CD8-positive, alpha-beta memory T cell (primary cell): ENCODE data around the gene STX11. TPM values are rescaled to one million over a fixed set of nuclear protein-coding genes. Genes with fewer than 3 reads are reported as not detected.

Experiments used
- CTCF ChIA-PET: fragments of 350-600 bp; sonication (Branson Sonifier 250); formaldehyde crosslinking; loops from one replicate; lab custom pipeline; 2021; ENCODE audit warnings: antibody characterized with exemption; lab: Charles Lee
- POLR2A ChIA-PET: fragments of 350-600 bp; sonication (Branson Sonifier 250); formaldehyde crosslinking; loops from one replicate; lab custom pipeline; 2021; ENCODE audit warnings: antibody characterized with exemption; lab: Charles Lee
- DNase-seq, 5 donors: peaks; one replicate each; pipeline versions ENCODE4 v3.0.0 to v3.0.0-alpha.2; 2020 to 2022; ENCODE audit warnings: mixed read lengths in 1 of 5
- H3K27ac ChIP-seq: one replicate; pipeline ENCODE4 v1.7.0; 2013; ENCODE audit warnings: low read depth, mild to moderate bottlenecking, low read length, moderate library complexity
- H3K27me3 ChIP-seq: 2 replicates; pipeline ENCODE4 v1.7.0; 2013; ENCODE audit warnings: low read length, mild to moderate bottlenecking; ENCODE audit not compliant: insufficient read depth, poor library complexity, severe bottlenecking
- H3K36me3 ChIP-seq: 2 replicates; pipeline ENCODE4 v1.7.0; 2013; ENCODE audit warnings: mild to moderate bottlenecking, low read length, moderate library complexity; ENCODE audit not compliant: insufficient read depth
- H3K4me1 ChIP-seq: 2 replicates; pipeline ENCODE4 v1.7.0; 2013; ENCODE audit warnings: mild to moderate bottlenecking, low read length, moderate library complexity; ENCODE audit not compliant: insufficient read depth
- H3K4me3 ChIP-seq: 2 replicates; pipeline ENCODE4 v1.7.0; 2013; ENCODE audit warnings: mild to moderate bottlenecking, low read length
- H3K9me3 ChIP-seq: 2 replicates; pipeline ENCODE4 v1.7.0; 2013; ENCODE audit warnings: mild to moderate bottlenecking, low read length
- H3K27ac Mint-ChIP-seq, 8 donors: one replicate each; pipeline ENCODE4 v1.8.0; 2020 to 2021; ENCODE audit warnings: mixed read lengths in 8 of 8, mild to moderate bottlenecking in 6 of 8, inconsistent platforms in 3 of 8, moderate library complexity in 3 of 8
- H3K27me3 Mint-ChIP-seq, 2 donors: one replicate each; pipeline ENCODE4 v1.8.0; 2020 to 2021; ENCODE audit warnings: mixed read lengths in 2 of 2, mild to moderate bottlenecking in 1 of 2, moderate library complexity in 1 of 2
- H3K36me3 Mint-ChIP-seq, 3 donors: one replicate each; pipeline ENCODE4 v1.8.0; 2020 to 2021; ENCODE audit warnings: mixed read lengths in 3 of 3, inconsistent platforms in 1 of 3, mild to moderate bottlenecking in 1 of 3
- H3K4me1 Mint-ChIP-seq, 3 donors: one replicate each; pipeline ENCODE4 v1.8.0; 2020 to 2021; ENCODE audit warnings: mixed read lengths in 3 of 3, inconsistent platforms in 1 of 3, mild to moderate bottlenecking in 1 of 3
- H3K4me3 Mint-ChIP-seq, 7 donors: one replicate each; pipeline ENCODE4 v1.8.0; 2020 to 2021; ENCODE audit warnings: mixed read lengths in 7 of 7, mild to moderate bottlenecking in 6 of 7, moderate library complexity in 4 of 7, inconsistent platforms in 2 of 7
- H3K9me3 Mint-ChIP-seq, 5 donors: one replicate each; pipeline ENCODE4 v1.8.0; 2020 to 2022; ENCODE audit warnings: mixed read lengths in 5 of 5, mild to moderate bottlenecking in 3 of 5, moderate library complexity in 2 of 5, inconsistent platforms in 1 of 5
- polyA plus RNA-seq: library from polyadenylated mRNA; unstranded; fragments of 300-500 nt; fragmentation: Illumina TruSeq; gene quantifications from one replicate; pipeline ENCODE4 v1.2.3, GENCODE V29; 2021
- total RNA-seq, 2 experiments: library from RNA; stranded (reverse); gene quantifications; one replicate each; pipeline ENCODE4 v1.2.3, GENCODE V29; 2021

Gene STX11
- total and polyA plus RNA-seq, 3 experiments from 2014 or later = 16.7 to 30.0 (median 29.2) TPM

GRCh38 chr6:144152334-144152900, 2.1 kb downstream of the STX11 start:
- Mint-ChIP-seq H3K4me3 (peak overlapping the region; percentile 62 to 97 (median 94)), H3K27me3 (no peaks in the 10 kb centered on the region), H3K36me3 (peaks cover 10 to 27% (median 17%) of the 10 kb centered on the region in 3 donors), H3K9me3 (no peaks in the 10 kb centered on the region), H3K4me1 (peaks cover 50 to 66% (median 65%) of the 10 kb centered on the region in 3 donors), H3K27ac (peak overlapping the region; percentile 21 to 98 (median 97))
- peaks cover 17% of the 10 kb centered on the region for H3K4me1 ChIP-seq
- no peak overlapping the region for H3K27ac ChIP-seq
- no peak overlapping the region for H3K4me3 ChIP-seq
- no peaks in the 10 kb centered on the region for H3K36me3 ChIP-seq
- H3K9me3 ChIP-seq = no peaks in the 10 kb centered on the region
- no peaks in the 10 kb centered on the region for H3K27me3 ChIP-seq
- ChIA-PET CTCF (interaction anchor here (2.0 to 2.4 kb wide), 2 partner anchors 11 to 44 kb away, joined by 4 to 9 read pairs; no protein-coding TSS in a partner anchor), POLR2A (interaction anchor here (1.4 kb wide), 1 partner anchor 64 kb away, joined by 4 read pairs; no protein-coding TSS in a partner anchor)
- DNase-seq = no peak

- Mint-ChIP-seq H3K27ac (peak overlapping the region in 7 of 8 donors; percentile 0 to 65 (median 30)), H3K27me3 (no peaks in the 10 kb centered on the region), H3K4me3 (peak overlapping the region in 2 of 7 donors; percentile 9 to 62), H3K4me1 (peaks cover 53 to 71% (median 71%) of the 10 kb centered on the region in 3 donors), H3K36me3 (peaks cover 10 to 31% (median 17%) of the 10 kb centered on the region in 3 donors), H3K9me3 (no peaks in the 10 kb centered on the region)
- Histone ChIP-seq H3K27ac (no peak overlapping the region), H3K9me3 (no peaks in the 10 kb centered on the region), H3K4me1 (peaks cover 17% of the 10 kb centered on the region), H3K36me3 (no peaks in the 10 kb centered on the region), H3K4me3 (no peak overlapping the region), H3K27me3 (no peaks in the 10 kb centered on the region)
- ChIA-PET POLR2A (interaction anchor here (0.9 kb wide), 1 partner anchor 617 kb away, joined by 3 read pairs; no protein-coding TSS in a partner anchor), CTCF (interaction anchor here (1.3 kb wide), 1 partner anchor 64 kb away, joined by 3 read pairs; no protein-coding TSS in a partner anchor)
- no peak for DNase-seq
Observed at GRCh38 chr6:144153260-144153659, 2.9 kb downstream of the STX11 start.

GRCh38 chr6:144153971-144154370, 3.7 kb downstream of the STX11 start:
- Mint-ChIP-seq H3K9me3 (no peaks in the 10 kb centered on the region), H3K4me1 (peaks cover 54 to 75% (median 71%) of the 10 kb centered on the region in 3 donors), H3K4me3 (peak overlapping the region in 1 of 7 donors; percentile 15), H3K27ac (peak overlapping the region in 3 of 8 donors; percentile 0 to 50 (median 5)), H3K36me3 (peaks cover 10 to 35% (median 17%) of the 10 kb centered on the region in 3 donors), H3K27me3 (no peaks in the 10 kb centered on the region)
- Histone ChIP-seq H3K36me3 (no peaks in the 10 kb centered on the region), H3K27me3 (no peaks in the 10 kb centered on the region), H3K9me3 (no peaks in the 10 kb centered on the region), H3K4me1 (peaks cover 17% of the 10 kb centered on the region), H3K27ac (no peak overlapping the region), H3K4me3 (no peak overlapping the region)
- ChIA-PET CTCF (interaction anchor here (1.3 kb wide), 1 partner anchor 63 kb away, joined by 3 read pairs; no protein-coding TSS in a partner anchor), POLR2A (interaction anchor here (0.9 kb wide), 1 partner anchor 618 kb away, joined by 3 read pairs; no protein-coding TSS in a partner anchor)
- no peak for DNase-seq

- Histone ChIP-seq H3K27me3 (no peaks in the 10 kb centered on the region), H3K27ac (no peak overlapping the region), H3K9me3 (no peaks in the 10 kb centered on the region), H3K4me3 (no peak overlapping the region), H3K4me1 (peaks cover 14% of the 10 kb centered on the region), H3K36me3 (no peaks in the 10 kb centered on the region)
- peaks cover 51 to 77% (median 71%) of the 10 kb centered on the region in 3 donors for H3K4me1 Mint-ChIP-seq
- DNase-seq = no peak
- H3K36me3 Mint-ChIP-seq = peaks cover 10 to 41% (median 17%) of the 10 kb centered on the region in 3 donors
- ChIA-PET CTCF (interaction anchor here (1.5 to 1.6 kb wide), 2 partner anchors 9 to 61 kb away, joined by 3 to 4 read pairs; no protein-coding TSS in a partner anchor), POLR2A (interaction anchor here (0.6 to 0.7 kb wide), 2 partner anchors 336 to 648 kb away, joined by 3 read pairs; no protein-coding TSS in a partner anchor)
- H3K9me3 Mint-ChIP-seq = no peaks in the 10 kb centered on the region
- H3K27me3 Mint-ChIP-seq = no peaks in the 10 kb centered on the region
- H3K27ac Mint-ChIP-seq = peak overlapping the region in 4 of 8 donors; percentile 21 to 77 (median 32)
- H3K4me3 Mint-ChIP-seq = peak overlapping the region in 3 of 7 donors; percentile 21 to 56 (median 47)
Observed at GRCh38 chr6:144155529-144155928, 5.2 kb downstream of the STX11 start.

- H3K36me3 Mint-ChIP-seq = peaks cover 10 to 35% (median 17%) of the 10 kb centered on the region in 3 donors
- ChIA-PET CTCF (interaction anchor here (1.5 to 1.6 kb wide), 2 partner anchors 8 to 60 kb away, joined by 3 to 4 read pairs; no protein-coding TSS in a partner anchor), POLR2A (interaction anchor here (0.7 kb wide), 1 partner anchor 335 kb away, joined by 3 read pairs; no protein-coding TSS in a partner anchor)
- Histone ChIP-seq H3K27me3 (no peaks in the 10 kb centered on the region), H3K27ac (no peak overlapping the region), H3K4me1 (peaks cover 13% of the 10 kb centered on the region), H3K9me3 (no peaks in the 10 kb centered on the region), H3K36me3 (no peaks in the 10 kb centered on the region), H3K4me3 (no peak overlapping the region)
- H3K27me3 Mint-ChIP-seq = no peaks in the 10 kb centered on the region
- peaks cover 47 to 73% (median 66%) of the 10 kb centered on the region in 3 donors for H3K4me1 Mint-ChIP-seq
- no peak for DNase-seq
- H3K9me3 Mint-ChIP-seq = no peaks in the 10 kb centered on the region
- H3K4me3 Mint-ChIP-seq = peak overlapping the region in 5 of 7 donors; percentile 13 to 44 (median 27)
- H3K27ac Mint-ChIP-seq = peak overlapping the region in 4 of 8 donors; percentile 4 to 93 (median 48)
Observed at GRCh38 chr6:144156338-144156737, 6.0 kb downstream of the STX11 start.

- Histone ChIP-seq H3K27ac (no peak overlapping the region), H3K9me3 (no peaks in the 10 kb centered on the region), H3K4me3 (no peak overlapping the region), H3K27me3 (no peaks in the 10 kb centered on the region), H3K36me3 (no peaks in the 10 kb centered on the region), H3K4me1 (peaks cover 6% of the 10 kb centered on the region)
- Mint-ChIP-seq H3K27me3 (no peaks in the 10 kb centered on the region), H3K36me3 (peaks cover 10 to 36% (median 20%) of the 10 kb centered on the region in 3 donors), H3K27ac (peak overlapping the region in 3 of 8 donors; percentile 4 to 44 (median 8)), H3K4me3 (peak overlapping the region in 1 of 7 donors; percentile 9), H3K4me1 (peaks cover 40 to 68% (median 62%) of the 10 kb centered on the region in 3 donors), H3K9me3 (no peaks in the 10 kb centered on the region)
- no peak for DNase-seq
- CTCF ChIA-PET = interaction anchor here (1.5 to 1.6 kb wide), 2 partner anchors 13 to 60 kb away, joined by 4 read pairs; no protein-coding TSS in a partner anchor
- POLR2A ChIA-PET = no interaction called here
Observed at GRCh38 chr6:144156991-144157390, 6.7 kb downstream of the STX11 start.

GRCh38 chr6:144158133-144158532, 7.8 kb downstream of the STX11 start:
- H3K27me3 ChIP-seq = no peaks in the 10 kb centered on the region
- H3K27ac ChIP-seq = no peak overlapping the region
- H3K4me1 Mint-ChIP-seq = peaks cover 32 to 63% (median 58%) of the 10 kb centered on the region in 3 donors
- H3K4me3 Mint-ChIP-seq = no peak overlapping the region
- H3K9me3 ChIP-seq = no peaks in the 10 kb centered on the region
- DNase-seq = no peak
- H3K4me3 ChIP-seq = no peak overlapping the region
- H3K4me1 ChIP-seq = no peaks in the 10 kb centered on the region
- H3K27ac Mint-ChIP-seq = peak overlapping the region in 4 of 8 donors; percentile 3 to 85 (median 46)
- CTCF ChIA-PET = interaction anchor here (1.6 kb wide), 1 partner anchor 14 kb away, joined by 4 read pairs; no protein-coding TSS in a partner anchor
- H3K36me3 ChIP-seq = no peaks in the 10 kb centered on the region
- no peaks in the 10 kb centered on the region for H3K9me3 Mint-ChIP-seq
- peaks cover 10 to 41% (median 25%) of the 10 kb centered on the region in 3 donors for H3K36me3 Mint-ChIP-seq
- POLR2A ChIA-PET = no interaction called here
- no peaks in the 10 kb centered on the region for H3K27me3 Mint-ChIP-seq
